HG03175 (cell line): Measurements from ENCODE around the gene MALT1.
"Not testable (repeated sequence)": the region's sequence is repeated elsewhere in the genome, so short reads cannot be mapped to it uniquely, and the experiment has no call there.

Source experiments
- ATAC-seq: cut with Tn5 transposase; IDR thresholded peaks from one replicate; pipeline ENCODE4 v1.9.1; 2021; ENCODE audit warnings: mild to moderate bottlenecking, moderate library complexity; ENCODE audit not compliant: unreplicated experiment

Gene MALT1

DNA sequence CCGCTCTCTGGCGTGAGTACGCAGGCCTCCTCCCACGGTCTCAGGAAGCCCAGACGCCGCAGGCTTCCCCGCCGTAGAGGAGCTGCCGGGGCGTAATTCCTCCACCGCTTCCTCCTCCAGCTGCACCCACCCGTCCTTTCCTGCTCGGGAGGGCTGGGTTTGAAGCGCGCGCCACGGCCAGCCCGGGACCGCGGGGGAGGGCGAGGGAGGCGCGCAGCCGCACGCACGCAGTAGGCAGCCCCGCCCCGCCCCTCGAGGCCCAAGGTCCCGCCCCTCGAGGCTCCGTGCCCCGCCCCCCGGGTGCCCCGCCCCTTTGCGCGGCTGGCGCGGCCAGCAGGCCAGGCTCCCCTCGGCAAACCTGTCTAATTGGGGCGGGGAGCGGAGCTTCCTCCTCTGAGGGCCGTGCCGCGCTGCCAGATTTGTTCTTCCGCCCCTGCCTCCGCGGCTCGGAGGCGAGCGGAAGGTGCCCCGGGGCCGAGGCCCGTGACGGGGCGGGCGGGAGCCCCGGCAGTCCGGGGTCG, at the start of gene MALT1:
Gene MALT1, plus strand, starts transcription at position 355 of the 521 bp plus-strand sequence. CDS start 179 bp downstream, outside the sequence.
- peak; percentile 80 for ATAC-seq

DNA sequence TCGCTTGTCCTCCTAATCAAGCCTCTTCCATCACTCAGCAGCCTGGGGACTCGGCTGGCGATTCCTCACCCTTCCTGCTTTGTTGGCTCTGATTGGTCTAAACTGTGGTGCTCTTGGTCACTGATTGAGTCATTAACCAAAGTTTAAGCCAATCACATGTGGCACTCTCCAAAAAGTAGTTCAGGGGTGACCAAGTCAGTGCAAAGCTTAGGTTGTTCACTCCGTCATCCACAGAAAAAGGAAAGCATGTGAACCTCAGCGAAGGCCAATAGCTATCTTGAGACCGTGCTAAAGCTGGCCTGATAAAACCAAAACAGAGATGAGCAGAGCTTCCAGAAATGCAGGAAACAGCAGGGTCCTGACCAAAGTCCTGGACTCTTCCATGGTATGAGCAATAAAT, 47.3 kb upstream of the MALT1 start:
- ATAC-seq, result no peak

- ATAC-seq, result no peak
These were observed 45.4 kb upstream of the MALT1 start for GRCh38 chr18:58625839-58626238.

DNA sequence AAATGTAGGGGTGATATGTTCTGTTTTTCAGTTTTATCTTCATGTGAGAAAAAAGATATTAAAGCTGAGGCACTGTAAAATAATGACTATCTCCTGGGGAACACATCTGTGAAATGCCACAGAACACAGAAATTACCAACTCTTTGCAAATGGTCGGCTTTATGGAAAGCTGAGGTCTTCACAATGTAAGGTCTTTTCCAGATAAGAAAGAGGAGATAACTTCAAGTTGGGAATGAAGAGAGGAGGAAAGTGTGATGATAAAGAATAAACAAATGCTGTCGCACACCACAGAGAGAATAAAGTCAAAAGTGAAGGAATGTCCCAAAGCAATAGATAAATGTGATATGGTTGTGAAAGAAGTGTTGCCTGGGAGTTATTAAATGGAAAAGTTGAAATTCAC, 41.2 kb upstream of the MALT1 start:
- ATAC-seq, result no peak

GRCh38 chr18:58631301-58631700, 40.0 kb upstream of the MALT1 start:
- ATAC-seq, result no peak

GRCh38 chr18:58632552-58632951, 38.7 kb upstream of the MALT1 start:
- ATAC-seq, result no peak

- ATAC-seq, result no peak
These were observed 37.4 kb upstream of the MALT1 start for GRCh38 chr18:58633874-58634273.

DNA sequence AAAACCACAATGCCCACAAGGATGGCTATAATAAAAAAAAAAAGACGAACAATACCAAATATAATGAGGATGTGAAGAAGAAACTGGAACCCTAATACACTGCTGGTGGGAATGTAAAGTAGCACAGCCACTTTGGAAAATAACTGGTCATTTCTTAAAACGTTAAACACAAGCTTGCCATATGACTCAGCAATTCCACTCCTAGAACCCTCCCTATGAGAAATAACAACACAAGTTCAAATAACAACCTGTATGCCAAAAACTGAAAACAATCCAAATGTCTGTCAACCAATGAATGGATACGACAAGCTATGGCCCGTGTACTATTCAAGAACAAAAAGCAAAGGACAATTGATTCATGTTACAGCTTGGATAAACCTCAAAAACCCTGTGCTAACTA, 35.4 kb upstream of the MALT1 start:
- no peak for ATAC-seq

DNA sequence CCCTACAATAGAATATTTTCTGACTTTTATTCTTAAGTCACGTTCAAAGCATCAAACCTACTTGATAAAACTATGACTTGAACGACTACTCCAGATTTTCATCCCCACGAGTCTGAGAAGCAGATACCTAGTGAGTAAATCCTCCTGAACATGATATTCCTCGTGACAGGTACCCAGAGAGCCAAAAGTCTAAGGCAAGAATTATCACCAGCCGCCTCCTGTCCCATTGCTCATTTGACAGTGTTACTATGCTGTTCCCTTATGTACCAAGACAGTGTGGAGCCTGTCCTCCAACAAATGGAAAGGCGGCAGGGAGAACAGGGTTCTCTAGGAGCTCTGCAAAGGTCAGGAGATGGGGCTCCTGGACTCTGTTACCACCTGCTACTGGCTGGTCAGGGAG, 34.1 kb upstream of the MALT1 start:
- no peak for ATAC-seq

GRCh38 chr18:58637946-58638345, 33.3 kb upstream of the MALT1 start:
- no peak for ATAC-seq

- peak; percentile 55 for ATAC-seq
These were observed 32.8 kb upstream of the MALT1 start for GRCh38 chr18:58638441-58638840.

- no peak for ATAC-seq
These were observed 32.0 kb upstream of the MALT1 start for GRCh38 chr18:58639237-58639636.

DNA sequence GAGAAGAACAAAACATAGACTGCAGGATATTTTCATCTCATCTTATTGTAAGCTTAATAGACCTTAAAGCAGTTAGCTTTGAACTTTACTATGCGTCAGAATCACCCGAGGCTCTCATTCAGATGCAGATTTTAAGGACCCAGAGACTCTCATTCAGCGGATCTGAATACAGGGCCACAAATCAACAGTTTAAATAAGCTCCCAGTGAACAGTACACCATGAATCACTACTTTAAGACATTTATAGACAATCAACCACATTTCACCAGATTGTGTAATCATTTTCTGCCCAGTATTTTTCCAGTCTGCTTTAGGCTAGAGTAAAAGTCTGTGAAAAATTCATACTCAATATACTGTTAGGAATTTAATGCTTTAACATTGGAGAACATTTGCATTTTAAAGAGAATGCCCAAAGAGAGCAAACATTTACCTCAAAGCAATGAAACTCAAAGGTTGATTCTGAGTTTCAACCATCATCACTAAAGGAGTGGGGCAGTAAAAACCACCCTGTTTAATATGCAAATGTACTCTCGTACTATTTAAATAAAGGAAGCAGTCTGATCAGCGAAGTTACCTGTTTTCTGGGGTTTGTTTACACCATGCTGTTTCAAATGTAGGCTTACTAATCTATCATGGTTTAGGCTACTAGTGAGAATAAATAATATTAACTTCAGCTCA, 31.4 kb upstream of the MALT1 start:
- peak; percentile 75 for ATAC-seq

GRCh38 chr18:58640428-58640805, 30.8 kb upstream of the MALT1 start:
- ATAC-seq, result no peak

DNA sequence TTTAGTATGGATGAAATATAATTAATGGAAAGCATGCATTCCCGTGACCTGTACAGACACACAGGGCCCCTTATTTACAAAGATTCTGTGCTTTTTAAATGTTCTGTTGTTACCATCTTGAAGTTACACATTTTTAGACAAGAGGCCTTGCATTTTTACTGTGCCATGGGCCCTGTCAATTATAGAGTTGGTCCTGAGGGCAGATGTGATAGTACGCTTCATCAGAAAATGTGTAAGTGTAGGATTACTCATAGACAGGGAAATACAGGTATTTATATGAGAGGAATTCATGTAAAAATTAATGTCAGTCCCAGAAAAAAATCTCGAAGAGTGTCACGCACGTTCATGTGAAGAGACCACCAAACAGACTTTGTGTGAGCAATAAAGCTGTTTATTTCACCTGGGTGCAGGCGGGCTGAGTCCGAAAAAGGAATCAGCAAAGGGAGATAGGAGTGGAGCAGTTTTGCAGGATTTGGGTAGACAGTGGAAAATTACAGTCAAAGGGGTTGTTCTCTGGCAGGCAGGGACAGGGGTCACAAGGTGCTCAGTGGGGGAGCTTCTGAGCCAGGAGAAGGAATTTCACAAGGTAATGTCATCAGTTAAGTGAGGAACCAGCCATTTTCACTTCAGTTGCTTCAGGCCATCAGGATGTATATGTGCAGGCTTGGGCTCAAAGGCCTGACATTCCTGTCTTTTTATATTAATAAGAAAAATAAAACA, 30.2 kb upstream of the MALT1 start:
- ATAC-seq, result no peak

DNA sequence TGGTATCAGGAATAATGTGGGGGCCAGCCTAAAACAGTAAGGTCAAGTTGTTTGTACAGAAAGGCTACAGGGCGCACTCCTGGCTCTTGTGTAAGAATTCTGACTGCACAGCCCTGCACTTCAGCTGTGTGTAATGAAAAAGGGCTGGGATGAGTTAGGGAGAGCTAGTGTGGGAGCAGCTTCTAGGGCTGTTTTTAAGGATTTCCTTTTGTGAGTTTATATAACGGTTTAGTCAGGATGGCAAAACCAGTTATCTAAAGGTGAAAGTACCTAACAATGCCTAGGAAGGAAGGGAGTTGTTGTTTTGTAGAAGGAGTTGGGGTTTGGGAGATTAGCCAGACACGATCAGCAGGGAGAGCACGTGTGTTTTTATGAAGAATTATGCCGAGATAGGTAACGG, 27.7 kb upstream of the MALT1 start:
- not testable (repeated sequence) for ATAC-seq

GRCh38 chr18:58645398-58645797, 25.9 kb upstream of the MALT1 start:
- ATAC-seq, result no peak

- ATAC-seq, result no peak
These were observed 24.9 kb upstream of the MALT1 start for GRCh38 chr18:58646334-58646862.

GRCh38 chr18:58649966-58650816, 21.1 kb upstream of the MALT1 start:
- ATAC-seq, result no peak

DNA sequence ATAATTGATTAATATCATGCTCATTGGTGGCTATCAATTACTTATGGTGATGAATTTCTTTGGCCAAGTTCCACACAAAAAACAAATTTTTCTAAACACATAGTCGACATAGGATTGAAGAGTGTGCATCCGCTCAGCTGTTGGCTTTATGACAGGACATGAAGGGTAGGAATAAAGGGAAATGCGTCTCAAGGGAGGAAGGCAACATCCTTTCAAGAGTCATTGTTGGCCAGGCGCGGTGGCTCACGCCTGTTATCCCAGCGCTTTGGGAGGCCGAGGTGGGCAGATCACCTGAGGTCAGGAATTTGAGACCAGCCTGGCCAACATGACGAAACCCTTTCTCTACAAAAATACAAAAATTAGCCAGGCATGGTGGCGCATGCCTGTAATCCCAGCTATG, 20.4 kb upstream of the MALT1 start:
- ATAC-seq, result not testable (repeated sequence)

DNA sequence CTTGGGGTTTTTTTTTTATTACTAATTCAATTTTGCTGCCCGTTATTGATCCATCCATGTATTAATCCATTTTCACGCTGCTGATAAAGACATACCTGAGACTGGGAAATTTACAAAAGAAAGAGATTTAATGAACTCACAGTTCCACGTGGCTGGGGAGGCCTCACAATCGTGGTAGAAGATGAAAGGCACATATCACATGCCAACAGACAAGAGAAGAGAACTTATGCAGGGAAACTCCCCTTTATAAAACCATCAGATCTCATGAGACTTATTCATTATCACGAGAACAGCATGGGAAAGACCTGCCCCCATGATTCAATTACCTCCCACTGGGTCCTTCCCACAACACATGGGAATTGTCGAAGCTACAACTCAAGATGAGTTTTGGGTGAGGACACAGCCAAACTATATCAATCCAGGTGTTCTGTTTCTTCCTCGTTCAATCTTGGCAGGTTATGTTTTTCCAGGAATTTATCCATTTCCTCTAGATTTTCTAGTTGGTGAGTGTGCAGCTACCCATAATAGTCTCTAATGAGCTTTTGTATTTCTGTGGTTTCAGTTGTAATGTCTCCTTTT, 18.0 kb upstream of the MALT1 start:
- ATAC-seq, result not testable (repeated sequence)
